Panc1 (cell line): ENCODE measurements around the gene LTO1. TPM values are rescaled to one million over a fixed set of nuclear protein-coding genes. Genes with fewer than 3 reads are reported as not detected.
"Not testable (repeated sequence)": the region's sequence is repeated elsewhere in the genome, so short reads cannot be mapped to it uniquely, and the experiment has no call there.

ENCODE experiments used
- ATAC-seq: fragments of 200-7000 bp; cut with Tn5 transposase; 2 replicates; pipeline ENCODE4 v1.9.1; 2020; ENCODE audit warnings: mild to moderate bottlenecking, moderate library complexity
- BruUV-seq: library from RNA; stranded (reverse); fragments of 400-500 nt; replicated peaks from 2 replicates; lab custom pipeline; 2021; lab: Mats Ljungman, UMichigan
- CTCF ChIA-PET: fragments of 300-600 bp; sonication (Branson Sonifier 250); formaldehyde crosslinking; loops from one replicate; lab custom pipeline; 2022; ENCODE audit warnings: antibody characterized with exemption; lab: Charles Lee
- POLR2A ChIA-PET: fragments of 300-600 bp; sonication (Branson Sonifier 250); formaldehyde crosslinking; loops from one replicate; lab custom pipeline; 2022; ENCODE audit warnings: antibody characterized with exemption; lab: Charles Lee
- DNase-seq: peaks from one replicate; pipeline ENCODE4 v3.0.0-alpha.2; 2010; ENCODE audit warnings: low read depth, low spot score
- H3K27ac ChIP-seq: 2 replicates; pipeline ENCODE4 v1.5.1; 2011; ENCODE audit warnings: mild to moderate bottlenecking, low read length, inconsistent platforms
- H3K27me3 ChIP-seq: fragments of 200-500 bp; sonication (Bioruptor generic); 2 replicates; pipeline ENCODE4 v1.6.0; 2014; ENCODE audit warnings: low read length, inconsistent platforms; ENCODE audit not compliant: control insufficient read depth, insufficient read depth
- H3K36me3 ChIP-seq: fragments of 200-500 bp; sonication (Bioruptor generic); 2 replicates; pipeline ENCODE4 v1.5.1; 2014; ENCODE audit warnings: inconsistent platforms, mild to moderate bottlenecking, low read length, moderate library complexity; ENCODE audit not compliant: control insufficient read depth, insufficient read depth
- H3K4me1 ChIP-seq: 2 replicates; pipeline ENCODE4 v1.5.1; 2011; ENCODE audit warnings: inconsistent platforms, mild to moderate bottlenecking, low read length, moderate library complexity; ENCODE audit not compliant: control insufficient read depth, insufficient read depth
- H3K4me3 ChIP-seq, 2 experiments: 2 replicates each; pipeline ENCODE4 v1.5.1; 2011 to 2012; ENCODE audit warnings: low read depth in 2 of 2, low read length in 2 of 2, mild to moderate bottlenecking in 2 of 2, inconsistent platforms in 1 of 2, moderate library complexity in 1 of 2
- H3K9me3 ChIP-seq: fragments of 200-500 bp; sonication (Bioruptor generic); 2 replicates; pipeline ENCODE4 v1.5.1; 2014; ENCODE audit warnings: low read depth, mild to moderate bottlenecking, inconsistent platforms, low read length, moderate library complexity; ENCODE audit not compliant: control insufficient read depth, insufficient read depth
- POLR2AphosphoS5 ChIP-seq: IDR thresholded peaks from 2 replicates; pipeline ENCODE4 v1.6.1; 2012; ENCODE audit warnings: mild to moderate bottlenecking, low read depth, low read length, moderate library complexity
- SIN3A ChIP-seq: IDR thresholded peaks from 2 replicates; pipeline ENCODE4 v1.6.1; 2012; ENCODE audit warnings: low read depth, mild to moderate bottlenecking, low read length, moderate library complexity, borderline replicate concordance; ENCODE audit not compliant: insufficient read depth
- TCF7L2 ChIP-seq: IDR thresholded peaks from 2 replicates; pipeline ENCODE4 v1.6.1; 2011; ENCODE audit warnings: mild to moderate bottlenecking, low read depth, low read length, inconsistent platforms
- in situ Hi-C: cut with HindIII; loops from 2 replicates; pipeline ENCODE4 v1.10.0; 2016; ENCODE audit warnings: low sequenced_read_pairs, low pct_unique_long_range_greater_than_20kb
- intact Hi-C: fragments of 100-400 bp; cut with micrococcal nuclease; formaldehyde crosslinking; loops from one replicate; pipeline ENCODE4 v1.10.0; 2022; ENCODE audit not compliant: unreplicated experiment
- total RNA-seq: library from RNA; stranded (reverse); gene quantifications from one replicate; pipeline ENCODE4 v1.2.1, GENCODE V29; 2021; ENCODE audit not compliant: unreplicated experiment
- TF ChIP-seq, protein P1 (sequence below): fragments of 450-650 bp; IDR thresholded peaks from 2 replicates; pipeline ENCODE4 v1.5.1; 2017; ENCODE audit warnings: mild to moderate bottlenecking
- TF ChIP-seq, protein P2 (sequence below), 2 experiments: IDR thresholded peaks; 2 replicates each; pipeline ENCODE4 v1.6.1; 2011 to 2012; ENCODE audit warnings: low read depth in 2 of 2, control low read depth in 1 of 2, low read length in 1 of 2, mild to moderate bottlenecking in 1 of 2, moderate library complexity in 1 of 2; ENCODE audit not compliant: insufficient read depth in 1 of 2

The LTO1 gene
- total RNA-seq, 1 experiment from 2014 or later = 28.7 TPM

DNA sequence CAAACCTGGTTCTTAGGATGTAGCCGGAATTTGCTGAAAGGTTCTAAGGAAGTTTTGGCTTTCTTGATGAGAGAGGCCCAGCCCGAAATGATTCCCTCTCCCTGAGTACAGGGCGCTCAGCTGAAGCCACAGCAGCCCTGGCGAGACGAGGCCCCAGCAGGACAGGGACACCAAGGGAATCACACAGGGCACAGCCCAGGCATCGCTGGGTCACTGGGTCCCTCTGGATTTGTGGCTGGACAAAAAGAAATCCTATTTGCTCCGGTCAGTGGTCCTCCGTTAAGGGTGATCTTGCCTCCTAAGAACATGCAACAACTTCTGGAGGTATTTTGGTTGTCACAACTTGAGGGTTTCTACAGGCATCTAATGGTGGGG is 22.3 kb upstream of the LTO1 start:
- ATAC-seq (no peak), DNase-seq (no peak)
- ChIA-PET POLR2A (no interaction called here), CTCF (no interaction called here)
- intact Hi-C loops = no loop called here
- no peaks in the 10 kb centered on the region for H3K27me3 ChIP-seq
- TF ChIP-seq SIN3A (no peak), POLR2AphosphoS5 (no peak), TCF7L2 (no peak)
- TF ChIP-seq, protein P1, sequence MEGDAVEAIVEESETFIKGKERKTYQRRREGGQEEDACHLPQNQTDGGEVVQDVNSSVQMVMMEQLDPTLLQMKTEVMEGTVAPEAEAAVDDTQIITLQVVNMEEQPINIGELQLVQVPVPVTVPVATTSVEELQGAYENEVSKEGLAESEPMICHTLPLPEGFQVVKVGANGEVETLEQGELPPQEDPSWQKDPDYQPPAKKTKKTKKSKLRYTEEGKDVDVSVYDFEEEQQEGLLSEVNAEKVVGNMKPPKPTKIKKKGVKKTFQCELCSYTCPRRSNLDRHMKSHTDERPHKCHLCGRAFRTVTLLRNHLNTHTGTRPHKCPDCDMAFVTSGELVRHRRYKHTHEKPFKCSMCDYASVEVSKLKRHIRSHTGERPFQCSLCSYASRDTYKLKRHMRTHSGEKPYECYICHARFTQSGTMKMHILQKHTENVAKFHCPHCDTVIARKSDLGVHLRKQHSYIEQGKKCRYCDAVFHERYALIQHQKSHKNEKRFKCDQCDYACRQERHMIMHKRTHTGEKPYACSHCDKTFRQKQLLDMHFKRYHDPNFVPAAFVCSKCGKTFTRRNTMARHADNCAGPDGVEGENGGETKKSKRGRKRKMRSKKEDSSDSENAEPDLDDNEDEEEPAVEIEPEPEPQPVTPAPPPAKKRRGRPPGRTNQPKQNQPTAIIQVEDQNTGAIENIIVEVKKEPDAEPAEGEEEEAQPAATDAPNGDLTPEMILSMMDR = no peak
- TF ChIP-seq, protein P2, sequence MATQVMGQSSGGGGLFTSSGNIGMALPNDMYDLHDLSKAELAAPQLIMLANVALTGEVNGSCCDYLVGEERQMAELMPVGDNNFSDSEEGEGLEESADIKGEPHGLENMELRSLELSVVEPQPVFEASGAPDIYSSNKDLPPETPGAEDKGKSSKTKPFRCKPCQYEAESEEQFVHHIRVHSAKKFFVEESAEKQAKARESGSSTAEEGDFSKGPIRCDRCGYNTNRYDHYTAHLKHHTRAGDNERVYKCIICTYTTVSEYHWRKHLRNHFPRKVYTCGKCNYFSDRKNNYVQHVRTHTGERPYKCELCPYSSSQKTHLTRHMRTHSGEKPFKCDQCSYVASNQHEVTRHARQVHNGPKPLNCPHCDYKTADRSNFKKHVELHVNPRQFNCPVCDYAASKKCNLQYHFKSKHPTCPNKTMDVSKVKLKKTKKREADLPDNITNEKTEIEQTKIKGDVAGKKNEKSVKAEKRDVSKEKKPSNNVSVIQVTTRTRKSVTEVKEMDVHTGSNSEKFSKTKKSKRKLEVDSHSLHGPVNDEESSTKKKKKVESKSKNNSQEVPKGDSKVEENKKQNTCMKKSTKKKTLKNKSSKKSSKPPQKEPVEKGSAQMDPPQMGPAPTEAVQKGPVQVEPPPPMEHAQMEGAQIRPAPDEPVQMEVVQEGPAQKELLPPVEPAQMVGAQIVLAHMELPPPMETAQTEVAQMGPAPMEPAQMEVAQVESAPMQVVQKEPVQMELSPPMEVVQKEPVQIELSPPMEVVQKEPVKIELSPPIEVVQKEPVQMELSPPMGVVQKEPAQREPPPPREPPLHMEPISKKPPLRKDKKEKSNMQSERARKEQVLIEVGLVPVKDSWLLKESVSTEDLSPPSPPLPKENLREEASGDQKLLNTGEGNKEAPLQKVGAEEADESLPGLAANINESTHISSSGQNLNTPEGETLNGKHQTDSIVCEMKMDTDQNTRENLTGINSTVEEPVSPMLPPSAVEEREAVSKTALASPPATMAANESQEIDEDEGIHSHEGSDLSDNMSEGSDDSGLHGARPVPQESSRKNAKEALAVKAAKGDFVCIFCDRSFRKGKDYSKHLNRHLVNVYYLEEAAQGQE (IDR thresholded peaks at IDR 0.05; ENCODE audit: insufficient read depth in 1 of 2, low read depth in 2 of 2, low read length in 1 of 2) = no peak
- no TSS peak for BruUV-seq
- H3K9me3 ChIP-seq = no peaks in the 10 kb centered on the region
- in situ Hi-C loops = no loop called here
- no peak overlapping the region for H3K4me3 ChIP-seq
- peaks cover 7% of the 10 kb centered on the region for H3K4me1 ChIP-seq
- H3K27ac ChIP-seq = no peak overlapping the region
- H3K36me3 ChIP-seq = no peaks in the 10 kb centered on the region

DNA sequence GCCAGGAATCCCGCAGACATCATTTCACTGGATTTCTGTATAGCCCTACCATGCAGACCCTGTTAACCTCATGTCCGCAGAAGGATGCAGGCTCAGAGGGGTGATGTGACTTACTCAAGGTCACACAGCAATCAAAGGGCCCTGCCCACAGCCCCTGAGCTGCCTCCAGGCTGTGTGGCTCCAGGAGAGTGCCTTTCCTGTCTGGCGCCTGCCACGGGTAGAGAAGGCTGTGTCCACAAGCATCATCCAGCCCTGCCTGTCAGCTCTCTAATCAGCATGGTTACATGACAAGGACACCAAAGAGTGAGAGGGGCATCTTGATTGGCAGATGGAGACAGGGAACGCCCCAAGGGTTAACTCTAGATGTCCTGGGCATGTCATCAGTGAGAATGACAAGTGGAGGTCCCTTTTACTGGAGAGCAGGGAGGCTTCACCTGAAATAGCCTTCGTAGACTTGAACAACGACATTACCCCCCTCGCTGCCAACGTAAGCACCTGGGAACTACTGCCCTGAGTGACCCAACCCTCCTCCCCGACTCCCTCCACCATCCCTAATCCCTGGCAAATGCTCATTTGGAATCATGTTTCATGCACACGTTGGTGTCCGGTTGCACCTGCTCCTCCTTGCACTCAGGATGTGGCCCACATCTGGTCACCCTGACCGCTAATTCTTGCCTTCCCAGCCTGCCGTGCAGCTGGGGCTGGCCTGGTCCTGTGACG is 21.8 kb upstream of the LTO1 start:
- Histone ChIP-seq H3K27me3 (no peaks in the 10 kb centered on the region), H3K9me3 (no peaks in the 10 kb centered on the region), H3K27ac (no peak overlapping the region), H3K36me3 (no peaks in the 10 kb centered on the region), H3K4me3 (no peak overlapping the region), H3K4me1 (peaks cover 7% of the 10 kb centered on the region)
- CTCF ChIA-PET = interaction anchor here (0.6 kb wide), 1 partner anchor 222 kb away, joined by 4 read pairs; no protein-coding TSS in a partner anchor
- POLR2A ChIA-PET = no interaction called here
- DNase-seq (no peak), ATAC-seq (no peak)
- no TSS peak for BruUV-seq
- no peak for TF ChIP-seq SIN3A
- TF ChIP-seq TCF7L2 = no peak
- TF ChIP-seq POLR2AphosphoS5 = no peak
- TF ChIP-seq, protein P2 (IDR thresholded peaks at IDR 0.05; ENCODE audit: insufficient read depth in 1 of 2, low read depth in 2 of 2, low read length in 1 of 2) = no peak
- TF ChIP-seq, protein P1 = no peak
- intact Hi-C loops = no loop called here
- in situ Hi-C loops = no loop called here

DNA sequence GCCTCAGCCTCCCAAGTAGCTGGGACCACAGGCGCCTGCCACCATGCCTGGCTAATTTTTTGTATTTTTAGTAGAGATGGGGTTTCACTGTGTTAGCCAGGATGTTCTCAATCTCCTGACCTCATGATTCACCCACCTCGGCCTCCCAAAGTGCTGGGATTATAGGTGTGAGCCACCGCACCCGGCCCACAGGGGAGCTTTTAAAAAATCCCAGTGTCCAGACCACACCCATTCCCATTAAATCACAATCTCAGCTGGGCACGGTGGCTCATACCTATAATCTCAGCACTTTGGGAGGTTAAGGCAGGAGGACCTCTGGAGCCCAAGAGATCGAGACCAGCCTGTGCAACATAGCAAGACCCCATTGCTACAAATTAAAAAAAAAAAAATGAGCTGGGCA is 20.8 kb upstream of the LTO1 start:
- POLR2A ChIA-PET, H3K9me3 ChIP-seq, intact Hi-C loops, H3K27ac ChIP-seq, H3K27me3 ChIP-seq, H3K36me3 ChIP-seq, in situ Hi-C loops, ATAC-seq, BruUV-seq, H3K4me3 ChIP-seq, H3K4me1 ChIP-seq, DNase-seq: not testable (repeated sequence)
- CTCF ChIA-PET = interaction anchor here (0.6 to 0.8 kb wide), 3 partner anchors 8 to 500 kb away, joined by 4 read pairs; no protein-coding TSS in a partner anchor
